AG09319 (cell line): ENCODE measurements around the gene UBE2E2.
"Not testable (repeated sequence)": the region's sequence is repeated elsewhere in the genome, so short reads cannot be mapped to it uniquely, and the experiment has no call there.

ENCODE experiments used
- DNase-seq: peaks from one replicate; pipeline ENCODE4 v3.0.0-alpha.2; 2010; ENCODE audit warnings: low read depth; ENCODE audit errors: extremely low read depth
- CTCF ChIP-seq: IDR thresholded peaks from 2 replicates; pipeline ENCODE4 v1.5.1; 2011; ENCODE audit warnings: low read depth, mild to moderate bottlenecking, inconsistent platforms, low read length, moderate library complexity

The UBE2E2 gene

DNA sequence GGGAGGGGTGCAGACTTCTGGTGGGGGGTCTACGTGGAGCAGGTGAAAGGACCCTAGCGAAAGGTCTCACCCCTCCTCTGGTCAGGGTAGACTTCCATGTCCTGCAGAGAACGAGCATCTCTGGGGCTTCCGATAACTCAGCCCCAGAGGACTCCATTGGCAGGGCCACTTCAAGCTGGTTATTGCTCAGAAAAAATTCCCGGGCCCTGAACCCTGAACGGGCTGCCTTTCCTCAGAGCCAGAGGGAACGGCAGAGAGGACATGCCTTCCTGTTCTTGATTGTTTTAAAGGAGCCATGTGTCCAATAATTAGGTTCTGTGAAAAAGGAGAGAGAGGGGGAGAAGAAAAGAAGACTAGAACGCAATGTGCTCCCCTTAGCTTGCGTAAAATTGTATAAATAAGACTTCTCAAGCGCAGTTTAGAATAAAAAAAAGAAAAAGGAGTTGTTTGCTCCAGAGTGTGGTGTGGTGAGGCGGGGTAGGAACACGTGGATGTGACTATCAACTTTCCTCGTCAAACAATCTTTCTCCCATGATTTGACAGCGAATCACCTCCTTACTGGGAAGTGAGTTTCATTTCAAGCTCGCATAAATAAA, 409.3 kb downstream of the UBE2E2 start:
- no peak for DNase-seq
- no peak for TF ChIP-seq CTCF

DNA sequence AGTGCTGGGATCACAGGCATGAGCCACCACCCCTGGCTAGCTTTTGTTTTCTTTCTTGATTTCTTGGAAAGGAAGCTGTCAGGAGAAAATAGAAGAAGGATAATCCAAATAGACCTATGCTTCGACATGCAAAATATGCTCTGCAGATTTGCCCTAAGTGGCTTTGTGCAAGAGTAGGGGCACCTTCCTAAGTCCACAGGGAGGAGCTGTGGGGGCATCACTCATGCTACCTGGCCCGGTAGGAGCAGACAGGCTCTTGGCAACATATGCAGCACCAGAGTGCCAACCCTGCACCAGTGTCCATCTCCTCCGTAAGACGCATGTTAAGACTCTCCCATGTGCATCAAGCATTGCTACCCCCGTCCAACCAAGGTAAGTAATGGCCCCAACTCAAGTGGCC, 411.9 kb downstream of the UBE2E2 start:
- no peak for TF ChIP-seq CTCF
- no peak for DNase-seq

DNA sequence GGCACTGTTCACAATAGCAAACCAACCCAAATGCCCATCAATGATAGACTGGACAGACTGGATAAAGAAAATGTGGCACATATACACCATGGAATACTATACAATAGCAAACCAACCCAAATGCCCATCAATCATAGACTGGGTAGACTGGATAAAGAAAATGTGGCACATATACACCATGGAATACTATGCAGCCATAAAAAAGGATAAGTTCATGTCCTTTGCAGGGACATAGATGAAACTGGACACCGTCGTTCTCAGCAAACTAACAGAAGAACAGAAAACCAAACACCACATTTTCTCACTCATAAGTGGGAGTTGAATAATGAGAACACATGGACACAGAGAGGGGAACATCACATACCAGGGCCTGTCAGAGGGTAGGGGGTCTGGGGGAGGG, 415.3 kb downstream of the UBE2E2 start:
- not testable (repeated sequence) for DNase-seq

DNA sequence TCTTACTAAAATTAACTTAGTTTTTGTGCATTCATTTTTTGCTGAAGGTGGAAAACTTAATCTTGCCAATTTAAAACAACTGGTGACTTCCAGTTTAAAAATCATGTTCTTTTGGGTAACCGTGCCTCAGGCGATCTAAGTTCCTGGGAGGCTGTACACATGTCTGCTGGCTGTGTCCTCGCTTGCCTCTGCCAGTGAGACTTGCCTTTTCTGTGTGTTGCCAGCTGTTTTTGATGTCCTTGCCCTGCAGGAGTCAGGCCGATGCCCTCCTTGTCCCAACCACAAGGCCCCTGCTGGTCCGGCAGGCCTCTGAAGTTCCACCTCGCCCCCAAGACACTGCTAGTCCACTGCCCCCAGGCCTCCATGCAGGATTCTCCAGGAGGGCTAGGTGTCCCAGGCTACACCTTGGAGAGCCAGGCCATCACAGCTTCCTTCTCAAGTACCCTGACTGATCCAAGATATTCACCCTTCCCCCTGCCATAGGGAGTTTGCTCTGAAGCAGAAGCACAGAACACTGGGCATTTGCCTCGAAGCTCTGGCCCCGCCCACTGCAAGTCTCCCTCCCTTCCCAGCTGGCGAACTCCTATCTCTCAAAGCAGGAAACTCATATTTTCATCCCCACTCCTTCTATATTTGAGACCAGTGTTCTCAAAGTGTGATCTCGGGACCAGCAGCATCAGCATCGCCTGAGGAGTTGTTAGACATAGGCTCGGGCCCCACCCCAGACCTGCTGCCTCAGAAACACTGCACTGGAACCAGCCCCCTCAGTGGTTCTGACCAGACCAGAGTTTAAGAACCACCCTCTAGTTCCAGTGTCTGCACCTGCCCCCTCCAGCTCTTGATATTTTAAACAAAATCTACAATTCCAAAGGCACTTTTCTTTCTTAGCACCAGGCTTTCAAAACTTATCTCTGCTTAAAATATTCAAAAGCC, 416.8 kb downstream of the UBE2E2 start:
- no peak for DNase-seq
- no peak for TF ChIP-seq CTCF

- no peak for DNase-seq
- TF ChIP-seq CTCF, result no peak
Observed at GRCh38 chr3:23620638-23621015, 417.5 kb downstream of the UBE2E2 start.

DNA sequence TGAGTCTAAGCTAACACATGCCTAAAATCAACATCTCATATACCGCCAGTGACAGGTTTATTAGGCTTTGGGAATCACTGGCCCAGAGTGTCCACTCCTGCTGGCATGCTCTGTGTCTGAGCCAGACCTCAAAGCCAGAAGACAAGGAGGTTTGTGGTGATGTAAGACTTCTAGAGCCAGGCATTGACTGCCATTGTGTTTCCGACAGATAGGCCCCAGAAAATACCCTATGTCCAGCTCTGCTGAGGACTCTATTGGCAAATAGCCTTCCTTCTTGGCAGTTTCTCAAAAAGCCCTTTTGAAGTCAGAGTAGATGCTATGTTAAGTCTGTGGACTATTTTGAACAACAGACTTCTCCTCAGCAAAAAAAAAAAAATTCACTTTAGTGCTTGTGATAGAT, 420.7 kb downstream of the UBE2E2 start:
- TF ChIP-seq CTCF, result no peak
- no peak for DNase-seq

GRCh38 chr3:23624305-23624704, 421.2 kb downstream of the UBE2E2 start:
- no peak for DNase-seq
- TF ChIP-seq CTCF, result no peak
